GM23338 (cell line): ENCODE data around the gene COX6B2. TPM values are rescaled to one million over a fixed set of nuclear protein-coding genes. Genes with fewer than 3 reads are reported as not detected.

Experiments
- polyA plus RNA-seq: library from polyadenylated mRNA; unstranded; fragments of >200 nt; fragmentation: Nextera tagmentation; extraction: Ambion mirVana; gene quantifications from 2 replicates; pipeline ENCODE4 v1.2.1, GENCODE V29; 2016
- total RNA-seq: library from RNA; depleted of rRNA; stranded (reverse); fragments of >200 nt; shearing (Covaris generic); gene quantifications from 2 replicates; pipeline ENCODE4 v1.2.3, GENCODE V29; 2014; rRNA removed

Gene COX6B2
- total and polyA plus RNA-seq, 2 experiments from 2014 or later = 2.7 to 5.3 TPM

Other genes with a start within 250 kb of the COX6B2 start
- gene PPP1R12C, start 237.1 kb downstream of the COX6B2 start, total RNA-seq = 57.4 and 83.9 TPM in 2 replicates
- 33.2 and 33.3 TPM in 2 replicates for gene PPP1R12C, start 237.1 kb downstream of the COX6B2 start, polyA plus RNA-seq
- 51.4 and 59.3 TPM in 2 replicates for gene TNNT1, start 205.5 kb downstream of the COX6B2 start, total RNA-seq
- gene TNNT1, start 205.5 kb downstream of the COX6B2 start, polyA plus RNA-seq = 139 and 150 TPM in 2 replicates
- 21.5 and 27.9 TPM in 2 replicates for gene TNNI3, start 197.0 kb downstream of the COX6B2 start, total RNA-seq
- gene TNNI3, start 197.0 kb downstream of the COX6B2 start, polyA plus RNA-seq = 150 and 153 TPM in 2 replicates
- 5.6 and 8.5 TPM in 2 replicates for gene DNAAF3, start 188.1 kb downstream of the COX6B2 start, total RNA-seq
- 8.8 and 9.0 TPM in 2 replicates for gene DNAAF3, start 188.1 kb downstream of the COX6B2 start, polyA plus RNA-seq
- gene SYT5, start 174.4 kb downstream of the COX6B2 start, total RNA-seq = 0.54 and 2.1 TPM in 2 replicates
- 4.0 and 4.7 TPM in 2 replicates for gene SYT5, start 174.4 kb downstream of the COX6B2 start, polyA plus RNA-seq
- 0.12 and 2.1 TPM in 2 replicates for gene PTPRH, start 145.2 kb downstream of the COX6B2 start, total RNA-seq
- 0.12 and 0.16 TPM in 2 replicates for gene PTPRH, start 145.2 kb downstream of the COX6B2 start, polyA plus RNA-seq
- gene TMEM86B, start 126.0 kb downstream of the COX6B2 start, total RNA-seq = 2.9 and 3.2 TPM in 2 replicates
- gene TMEM86B, start 126.0 kb downstream of the COX6B2 start, polyA plus RNA-seq = 1.1 and 1.7 TPM in 2 replicates
- gene PPP6R1, start 95.7 kb downstream of the COX6B2 start, total RNA-seq = 62.5 and 70.8 TPM in 2 replicates
- 22.2 and 24.9 TPM in 2 replicates for gene PPP6R1, start 95.7 kb downstream of the COX6B2 start, polyA plus RNA-seq
- 91.0 and 91.1 TPM in 2 replicates for gene HSPBP1, start 74.6 kb downstream of the COX6B2 start, total RNA-seq
- 81.9 and 83.6 TPM in 2 replicates for gene HSPBP1, start 74.6 kb downstream of the COX6B2 start, polyA plus RNA-seq
- gene BRSK1, start 70.7 kb downstream of the COX6B2 start, total RNA-seq = 11.3 and 17.2 TPM in 2 replicates
- gene BRSK1, start 70.7 kb downstream of the COX6B2 start, polyA plus RNA-seq = 2.3 and 3.4 TPM in 2 replicates
- gene TMEM150B, start 29.4 kb downstream of the COX6B2 start, total RNA-seq = not detected in 2 replicates
- gene TMEM150B, start 29.4 kb downstream of the COX6B2 start, polyA plus RNA-seq = 0.29 and 0.40 TPM in 2 replicates
- gene KMT5C, start 14.8 kb downstream of the COX6B2 start, total RNA-seq = 34.3 and 43.2 TPM in 2 replicates
- 12.9 and 14.2 TPM in 2 replicates for gene KMT5C, start 14.8 kb downstream of the COX6B2 start, polyA plus RNA-seq
- gene GARIN5B, start 8.5 kb upstream of the COX6B2 start, total RNA-seq = not detected in 2 replicates
- gene GARIN5B, start 8.5 kb upstream of the COX6B2 start, polyA plus RNA-seq = not detected in 2 replicates
- gene IL11, start 15.7 kb upstream of the COX6B2 start, total RNA-seq = 1.1 and 2.2 TPM in 2 replicates
- gene IL11, start 15.7 kb upstream of the COX6B2 start, polyA plus RNA-seq = 0.58 and 1.7 TPM in 2 replicates
- not detected in 2 replicates for gene TMEM190, start 22.1 kb upstream of the COX6B2 start, total RNA-seq
- 4.2 and 4.8 TPM in 2 replicates for gene TMEM190, start 22.1 kb upstream of the COX6B2 start, polyA plus RNA-seq
- 4.1 and 7.5 TPM in 2 replicates for gene TMEM238, start 29.6 kb upstream of the COX6B2 start, total RNA-seq
- gene TMEM238, start 29.6 kb upstream of the COX6B2 start, polyA plus RNA-seq = 0.55 and 0.59 TPM in 2 replicates
- 463 and 737 TPM in 2 replicates for gene RPL28, start 31.2 kb upstream of the COX6B2 start, total RNA-seq
- gene RPL28, start 31.2 kb upstream of the COX6B2 start, polyA plus RNA-seq = 1,528 and 1,802 TPM in 2 replicates
- 363 and 469 TPM in 2 replicates for gene UBE2S, start 53.1 kb upstream of the COX6B2 start, total RNA-seq
- 523 and 533 TPM in 2 replicates for gene UBE2S, start 53.1 kb upstream of the COX6B2 start, polyA plus RNA-seq
- gene SHISA7, start 88.6 kb upstream of the COX6B2 start, total RNA-seq = 1.4 and 1.6 TPM in 2 replicates
- 0.32 and 0.37 TPM in 2 replicates for gene SHISA7, start 88.6 kb upstream of the COX6B2 start, polyA plus RNA-seq
- 82.1 and 85.2 TPM in 2 replicates for gene ISOC2, start 106.9 kb upstream of the COX6B2 start, total RNA-seq
- 62.6 and 76.5 TPM in 2 replicates for gene ISOC2, start 106.9 kb upstream of the COX6B2 start, polyA plus RNA-seq
- gene C19orf85, start 110.0 kb upstream of the COX6B2 start, total RNA-seq = 0.85 and 1.7 TPM in 2 replicates
- gene C19orf85, start 110.0 kb upstream of the COX6B2 start, polyA plus RNA-seq = 2.1 and 3.4 TPM in 2 replicates
- 10.7 and 12.7 TPM in 2 replicates for gene ZNF628, start 121.9 kb upstream of the COX6B2 start, total RNA-seq
- gene ZNF628, start 121.9 kb upstream of the COX6B2 start, polyA plus RNA-seq = 3.9 and 4.9 TPM in 2 replicates
- 25.4 and 27.8 TPM in 2 replicates for gene NAT14, start 130.5 kb upstream of the COX6B2 start, total RNA-seq
- gene NAT14, start 130.5 kb upstream of the COX6B2 start, polyA plus RNA-seq = 39.6 and 45.5 TPM in 2 replicates
- 0.69 and 1.2 TPM in 2 replicates for gene SSC5D, start 133.7 kb upstream of the COX6B2 start, total RNA-seq
- gene SSC5D, start 133.7 kb upstream of the COX6B2 start, polyA plus RNA-seq = 0.14 and 0.23 TPM in 2 replicates
- 2.0 and 3.5 TPM in 2 replicates for gene SBK2, start 182.4 kb upstream of the COX6B2 start, total RNA-seq
- gene SBK2, start 182.4 kb upstream of the COX6B2 start, polyA plus RNA-seq = 0.82 and 1.1 TPM in 2 replicates
- gene SBK3, start 190.8 kb upstream of the COX6B2 start, total RNA-seq = 0.23 and 0.94 TPM in 2 replicates
- gene SBK3, start 190.8 kb upstream of the COX6B2 start, polyA plus RNA-seq = 0.27 and 0.80 TPM in 2 replicates
- gene ZNF579, start 226.1 kb upstream of the COX6B2 start, total RNA-seq = 8.4 and 12.2 TPM in 2 replicates
- gene ZNF579, start 226.1 kb upstream of the COX6B2 start, polyA plus RNA-seq = 7.3 and 8.6 TPM in 2 replicates
- gene FIZ1, start 244.8 kb upstream of the COX6B2 start, total RNA-seq = 10.1 and 12.6 TPM in 2 replicates
- gene FIZ1, start 244.8 kb upstream of the COX6B2 start, polyA plus RNA-seq = 5.3 and 5.4 TPM in 2 replicates
- gene ZNF524, start 245.6 kb upstream of the COX6B2 start, total RNA-seq = 8.3 and 16.5 TPM in 2 replicates
- gene ZNF524, start 245.6 kb upstream of the COX6B2 start, polyA plus RNA-seq = 5.7 and 6.0 TPM in 2 replicates